Placental pericyte (primary cell): Measurements from ENCODE around the gene CCDC120. TPM values are rescaled to one million over a fixed set of nuclear protein-coding genes. Genes with fewer than 3 reads are reported as not detected.

Experiments used
- small RNA-seq: library from RNA; depleted of rRNA; stranded (forward); fragments of <200 nt; gene quantifications from one replicate; pipeline ENCODE3, GENCODE V24; 2012; ENCODE audit warnings: low replicate concordance
- total RNA-seq: library from RNA; depleted of rRNA; stranded (reverse); fragments of >200 nt; gene quantifications from 2 replicates; pipeline ENCODE4 v1.2.3, GENCODE V29; 2012

Gene CCDC120
- 0.57 and 1.1 TPM in 2 replicates for total RNA-seq

DNA sequence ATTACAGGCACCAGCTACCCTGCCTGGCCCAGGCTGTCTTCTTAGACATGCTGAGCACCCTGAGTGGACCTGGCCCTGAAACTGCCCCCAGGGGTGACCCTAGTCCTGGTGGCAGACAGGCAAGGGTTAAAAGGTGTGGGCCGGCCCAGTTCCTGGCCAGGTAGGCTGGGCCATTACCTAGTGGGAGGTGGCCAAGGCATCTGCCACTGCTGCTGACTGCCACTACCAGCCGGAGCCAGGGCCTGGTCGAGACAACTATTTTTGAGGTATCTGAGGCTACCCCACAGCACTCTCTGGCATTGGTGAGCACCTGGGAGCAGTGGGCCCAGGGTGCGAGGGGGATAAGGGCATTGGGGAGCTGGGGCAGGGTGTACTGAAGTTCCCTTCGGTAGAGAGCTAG is at the start of gene CCDC120:
Gene CCDC120 (plus strand): TSS at position 206 of the 400 bp plus-strand sequence. CDS start 3,043 bp downstream, outside the sequence.

GRCh38 chrX:49043220-49043986 is 15.4 kb upstream of the CCDC120 start, which contains the start of gene TFE3:
Gene TFE3, minus strand, starts transcription at chrX:49043357. Its CDS starts 131 bp downstream, at chrX:49043226.

GRCh38 chrX:49073601-49074575 is 15.1 kb downstream of the CCDC120 start, which contains the start of gene PRAF2:
Gene PRAF2, minus strand, starts transcription at chrX:49074002. Its CDS starts 15 bp downstream, at chrX:49073987.

DNA sequence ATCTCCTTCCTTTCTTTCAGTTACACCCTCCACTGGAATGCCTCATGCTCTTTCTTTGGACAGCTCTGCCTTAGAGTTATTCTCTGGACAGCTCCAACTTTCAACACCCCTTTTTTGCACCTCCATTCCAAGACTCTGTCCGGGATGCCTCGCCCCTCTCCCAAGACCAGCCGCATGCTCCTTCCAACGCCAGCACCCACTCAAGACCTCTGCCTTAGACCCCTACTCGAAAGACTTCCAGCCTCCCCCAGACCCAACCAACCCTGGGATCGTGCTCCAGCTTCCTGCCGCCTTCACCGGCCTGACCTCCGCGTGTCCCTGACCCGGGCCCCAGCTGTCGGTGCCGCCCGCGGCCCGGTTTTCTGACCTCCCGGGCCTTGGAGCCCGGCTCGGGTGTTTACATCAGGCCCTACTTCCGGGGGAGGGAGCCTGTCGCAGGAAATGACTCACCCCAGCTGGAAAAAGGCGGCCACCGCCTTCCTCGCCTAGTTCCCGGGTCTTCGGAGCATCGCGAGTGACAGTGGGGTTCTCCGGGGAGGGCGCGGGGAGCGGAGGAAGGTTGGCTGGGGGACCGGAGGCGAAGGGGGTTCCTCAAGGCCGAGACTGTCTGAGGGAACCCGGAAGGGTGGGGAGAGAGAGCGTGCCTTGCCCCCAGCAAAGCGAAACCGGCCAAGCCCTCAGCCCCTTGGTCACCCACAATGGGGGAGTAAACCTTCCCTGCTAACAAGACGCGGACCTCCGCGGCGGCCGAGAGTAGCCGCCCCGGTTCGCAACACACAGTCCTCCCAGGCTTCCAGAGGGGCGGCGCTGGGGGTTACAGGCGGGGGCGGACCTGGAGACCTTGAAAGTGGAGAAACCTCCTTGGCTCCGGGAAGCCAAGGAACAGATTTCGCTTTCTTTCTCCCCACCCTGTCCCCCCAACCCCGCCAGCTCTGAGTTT is 21.0 kb downstream of the CCDC120 start, which contains the start of gene WDR45:
Gene WDR45 (minus strand): TSS at position 399 of the 940 bp plus-strand sequence. CDS start 1,792 bp downstream, outside the sequence.

Small RNA genes within 50 kb of the gene (small RNA-seq; reads per million reads assigned to genes)
- gene RNU4-52P = 0.13 reads per million

Other genes with a start within 250 kb of the CCDC120 start
- 0.22 TPM in 1 of 2 replicates, not detected in the other for gene ERAS, start 232.5 kb upstream of the CCDC120 start, total RNA-seq
- gene PCSK1N, start 223.4 kb upstream of the CCDC120 start, total RNA-seq = not detected in 2 replicates
- 35.5 and 42.0 TPM in 2 replicates for gene TIMM17B, start 161.2 kb upstream of the CCDC120 start, total RNA-seq
- 56.7 and 94.3 TPM in 2 replicates for gene PQBP1, start 161.1 kb upstream of the CCDC120 start, total RNA-seq
- 23.9 and 26.1 TPM in 2 replicates for gene SLC35A2, start 147.4 kb upstream of the CCDC120 start, total RNA-seq
- 13.2 and 19.3 TPM in 2 replicates for gene PIM2, start 140.0 kb upstream of the CCDC120 start, total RNA-seq
- gene OTUD5, start 101.4 kb upstream of the CCDC120 start, total RNA-seq = 34.6 and 58.4 TPM in 2 replicates
- under 0.01 and 0.14 TPM in 2 replicates for gene KCND1, start 87.2 kb upstream of the CCDC120 start, total RNA-seq
- 16.6 and 23.6 TPM in 2 replicates for gene GRIPAP1, start 56.7 kb upstream of the CCDC120 start, total RNA-seq
- gene TFE3, start 15.6 kb upstream of the CCDC120 start, total RNA-seq = 57.8 and 66.3 TPM in 2 replicates
- gene PRAF2, start 15.0 kb downstream of the CCDC120 start, total RNA-seq = 14.0 and 15.2 TPM in 2 replicates
- gene WDR45, start 20.9 kb downstream of the CCDC120 start, total RNA-seq = 65.3 and 152 TPM in 2 replicates
- gene GPKOW, start 64.7 kb downstream of the CCDC120 start, total RNA-seq = 17.8 and 19.9 TPM in 2 replicates
- 1.1 and 3.3 TPM in 2 replicates for gene MAGIX, start 103.8 kb downstream of the CCDC120 start, total RNA-seq
- gene PLP2, start 112.9 kb downstream of the CCDC120 start, total RNA-seq = 54.3 and 88.5 TPM in 2 replicates
- 5.0 and 6.3 TPM in 2 replicates for gene PRICKLE3, start 127.4 kb downstream of the CCDC120 start, total RNA-seq
- under 0.01 and 0.29 TPM in 2 replicates for gene SYP, start 141.2 kb downstream of the CCDC120 start, total RNA-seq
- not detected in 2 replicates for gene CACNA1F, start 174.3 kb downstream of the CCDC120 start, total RNA-seq
- 12.0 and 20.9 TPM in 2 replicates for gene CCDC22, start 176.5 kb downstream of the CCDC120 start, total RNA-seq
- not detected in 2 replicates for gene FOXP3, start 205.7 kb downstream of the CCDC120 start, total RNA-seq
- gene PPP1R3F, start 210.8 kb downstream of the CCDC120 start, total RNA-seq = 4.6 and 5.2 TPM in 2 replicates
- not detected in 2 replicates for gene GAGE10, start 244.6 kb downstream of the CCDC120 start, total RNA-seq